Peyer's patch (tissue), 4 donors: ENCODE results near the gene IBTK. TPM values are rescaled to one million over a fixed set of nuclear protein-coding genes. Genes with fewer than 3 reads are reported as not detected.
"Not testable (repeated sequence)": the region's sequence is repeated elsewhere in the genome, so short reads cannot be mapped to it uniquely, and the experiment has no call there.

Source experiments
- DNase-seq, 3 donors: peaks; one replicate each; pipeline ENCODE4 v3.0.0-alpha.2; 2017 to 2019
- H3K27ac ChIP-seq, 4 donors: fragments of 200-600 bp; sonication (generic); one replicate each; pipeline ENCODE4 v1.5.1; 2016 to 2019
- H3K27me3 ChIP-seq, 2 donors: fragments of 200-600 bp; sonication (generic); one replicate each; pipeline ENCODE4 v1.5.1; 2019
- H3K36me3 ChIP-seq, 3 donors: fragments of 200-600 bp; sonication (generic); one replicate each; pipeline ENCODE4 v1.5.1; 2016 to 2019
- H3K4me1 ChIP-seq, 4 donors: fragments of 200-600 bp; sonication (generic); one replicate each; pipeline ENCODE4 v1.5.1; 2016 to 2019
- H3K4me3 ChIP-seq, 4 donors: fragments of 200-600 bp; sonication (generic); 1 replicate in 3 of 4; 2 replicates in 1 of 4; pipeline ENCODE4 v1.5.1; 2016 to 2019; ENCODE audit warnings: mild to moderate bottlenecking in 1 of 4
- H3K9me3 ChIP-seq, 4 donors: fragments of 200-600 bp; sonication (generic); one replicate each; pipeline ENCODE4 v1.5.1; 2016 to 2019; ENCODE audit warnings: mild to moderate bottlenecking in 1 of 4
- POLR2A ChIP-seq, 2 donors: fragments of 450-650 bp; IDR thresholded peaks; one replicate each; pipeline ENCODE4 v1.5.1; 2017; ENCODE audit warnings: antibody characterized with exemption in 2 of 2, mild to moderate bottlenecking in 2 of 2, moderate library complexity in 2 of 2
- total RNA-seq, 4 donors: library from RNA; depleted of rRNA; stranded (reverse); fragments of >200 nt; gene quantifications; one replicate each; pipeline ENCODE4 v1.1.0, GENCODE V29; 2016
- TF ChIP-seq, protein P1 (sequence below), 6 experiments: fragments of 450-650 bp in 4 of 6; fragments of 200-600 bp in 2 of 6; sonication (generic) in 1 of 6; IDR thresholded peaks; one replicate each; pipeline ENCODE4 v1.5.1; 2017 to 2019; ENCODE audit warnings: antibody characterized with exemption in 6 of 6, mild to moderate bottlenecking in 3 of 6, moderate library complexity in 1 of 6

The IBTK gene
- total RNA-seq, 4 donors from 2014 or later, result 30.3 to 45.2 (median 35.9) TPM

DNA sequence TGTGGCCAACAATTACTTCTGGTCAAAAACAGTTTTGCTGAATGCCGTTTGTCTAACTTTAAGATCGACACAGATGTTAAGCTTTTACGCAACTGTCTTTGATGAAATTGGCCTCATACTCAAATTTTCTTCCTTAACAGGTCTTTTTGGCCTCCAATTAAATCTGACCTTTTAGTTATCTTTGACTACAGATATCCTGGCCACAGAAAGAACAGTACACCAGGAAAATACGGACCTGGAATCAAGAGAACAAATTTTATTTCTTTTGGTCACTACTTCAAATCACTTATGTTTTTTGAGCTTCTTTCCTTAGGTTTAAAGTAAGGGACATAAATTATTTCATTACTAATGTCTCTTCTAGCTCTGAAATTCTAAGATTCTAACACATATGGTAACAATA is 49.8 kb downstream of the IBTK start:
- Histone ChIP-seq H3K4me3 (no peak overlapping the region), H3K36me3 (peaks cover 0 to 92% (median 0%) of the 10 kb centered on the region in 3 donors), H3K9me3 (no peaks in the 10 kb centered on the region), H3K27ac (no peak overlapping the region), H3K27me3 (no peaks in the 10 kb centered on the region), H3K4me1 (no peaks in the 10 kb centered on the region)
- no peak for TF ChIP-seq POLR2A (IDR thresholded peaks at IDR 0.05)
- TF ChIP-seq, protein P1, sequence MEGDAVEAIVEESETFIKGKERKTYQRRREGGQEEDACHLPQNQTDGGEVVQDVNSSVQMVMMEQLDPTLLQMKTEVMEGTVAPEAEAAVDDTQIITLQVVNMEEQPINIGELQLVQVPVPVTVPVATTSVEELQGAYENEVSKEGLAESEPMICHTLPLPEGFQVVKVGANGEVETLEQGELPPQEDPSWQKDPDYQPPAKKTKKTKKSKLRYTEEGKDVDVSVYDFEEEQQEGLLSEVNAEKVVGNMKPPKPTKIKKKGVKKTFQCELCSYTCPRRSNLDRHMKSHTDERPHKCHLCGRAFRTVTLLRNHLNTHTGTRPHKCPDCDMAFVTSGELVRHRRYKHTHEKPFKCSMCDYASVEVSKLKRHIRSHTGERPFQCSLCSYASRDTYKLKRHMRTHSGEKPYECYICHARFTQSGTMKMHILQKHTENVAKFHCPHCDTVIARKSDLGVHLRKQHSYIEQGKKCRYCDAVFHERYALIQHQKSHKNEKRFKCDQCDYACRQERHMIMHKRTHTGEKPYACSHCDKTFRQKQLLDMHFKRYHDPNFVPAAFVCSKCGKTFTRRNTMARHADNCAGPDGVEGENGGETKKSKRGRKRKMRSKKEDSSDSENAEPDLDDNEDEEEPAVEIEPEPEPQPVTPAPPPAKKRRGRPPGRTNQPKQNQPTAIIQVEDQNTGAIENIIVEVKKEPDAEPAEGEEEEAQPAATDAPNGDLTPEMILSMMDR (IDR thresholded peaks at IDR 0.05), result no peak
- no peak for DNase-seq

DNA sequence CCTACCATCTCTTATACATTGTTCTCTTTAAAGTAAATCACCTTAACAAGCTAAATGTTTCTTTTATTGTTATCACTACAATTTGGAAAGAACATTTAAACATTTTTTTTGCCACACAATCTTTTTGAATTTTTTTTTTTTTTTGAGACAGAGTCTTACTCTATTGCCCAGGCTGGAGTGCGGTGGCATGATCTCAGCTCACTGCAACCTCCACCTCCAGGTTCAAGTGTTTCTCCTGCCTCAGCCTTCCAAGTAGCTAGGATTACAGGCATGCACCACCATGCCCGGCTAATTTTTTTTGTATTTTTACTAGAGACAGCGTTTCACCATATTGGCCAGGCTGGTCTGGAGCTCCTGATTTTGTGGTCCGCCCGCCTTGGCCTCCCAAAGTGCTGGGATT is 50.3 kb downstream of the IBTK start:
- not testable (repeated sequence) for DNase-seq, H3K4me3 ChIP-seq, H3K27me3 ChIP-seq, H3K4me1 ChIP-seq, H3K27ac ChIP-seq, H3K9me3 ChIP-seq
- H3K36me3 ChIP-seq, result peaks cover 0 to 92% (median 0%) of the 10 kb centered on the region in 3 donors

DNA sequence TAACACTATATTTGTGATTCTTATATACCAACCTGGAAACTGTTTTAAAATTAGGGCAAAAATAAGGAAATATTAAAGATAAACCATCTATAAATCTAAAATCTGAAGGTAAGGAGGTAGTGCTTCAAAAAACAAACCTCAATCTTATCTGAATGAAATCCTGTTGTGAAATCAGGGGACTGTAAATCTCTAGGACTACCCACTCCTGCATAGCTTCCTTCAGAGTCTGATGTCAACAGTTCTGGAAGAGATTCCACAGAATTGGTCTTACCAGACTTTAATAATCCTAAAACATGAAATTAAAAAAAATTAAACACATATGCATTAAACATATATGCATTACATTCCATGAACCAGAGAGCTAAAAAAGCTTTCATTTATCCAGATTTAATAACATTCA is 51.4 kb downstream of the IBTK start:
- no peak overlapping the region for H3K27ac ChIP-seq
- H3K36me3 ChIP-seq, result peaks cover 0 to 92% (median 0%) of the 10 kb centered on the region in 3 donors
- no peaks in the 10 kb centered on the region for H3K4me1 ChIP-seq
- DNase-seq, result no peak
- no peak overlapping the region for H3K4me3 ChIP-seq
- no peaks in the 10 kb centered on the region for H3K27me3 ChIP-seq
- TF ChIP-seq POLR2A (IDR thresholded peaks at IDR 0.05), result no peak
- TF ChIP-seq, protein P1 (IDR thresholded peaks at IDR 0.05), result no peak
- H3K9me3 ChIP-seq, result no peaks in the 10 kb centered on the region

DNA sequence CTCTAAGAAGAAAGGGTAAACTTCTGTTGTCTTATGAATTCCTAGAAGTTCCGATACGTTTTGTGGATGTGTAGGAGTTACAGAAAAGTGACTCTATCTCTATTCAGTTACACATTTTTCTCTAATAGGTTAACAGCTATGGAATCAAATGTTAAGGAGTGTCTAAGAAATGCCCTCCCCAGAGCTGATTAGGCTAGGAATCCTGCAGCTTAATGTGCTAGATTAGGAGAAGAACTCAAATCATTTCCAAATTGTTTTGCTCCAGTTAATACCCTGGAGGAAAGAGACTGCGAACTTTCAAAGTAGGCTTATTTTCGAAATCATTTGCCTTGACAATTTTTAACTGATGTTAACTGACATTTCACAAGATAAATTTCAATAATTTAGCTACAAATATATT is 51.9 kb downstream of the IBTK start:
- Histone ChIP-seq H3K27me3 (no peaks in the 10 kb centered on the region), H3K27ac (no peak overlapping the region), H3K4me1 (no peaks in the 10 kb centered on the region), H3K36me3 (peaks cover 0 to 92% (median 0%) of the 10 kb centered on the region in 3 donors), H3K9me3 (no peaks in the 10 kb centered on the region), H3K4me3 (no peak overlapping the region)
- TF ChIP-seq, protein P1 (IDR thresholded peaks at IDR 0.05), result no peak
- TF ChIP-seq POLR2A (IDR thresholded peaks at IDR 0.05), result no peak
- no peak for DNase-seq

DNA sequence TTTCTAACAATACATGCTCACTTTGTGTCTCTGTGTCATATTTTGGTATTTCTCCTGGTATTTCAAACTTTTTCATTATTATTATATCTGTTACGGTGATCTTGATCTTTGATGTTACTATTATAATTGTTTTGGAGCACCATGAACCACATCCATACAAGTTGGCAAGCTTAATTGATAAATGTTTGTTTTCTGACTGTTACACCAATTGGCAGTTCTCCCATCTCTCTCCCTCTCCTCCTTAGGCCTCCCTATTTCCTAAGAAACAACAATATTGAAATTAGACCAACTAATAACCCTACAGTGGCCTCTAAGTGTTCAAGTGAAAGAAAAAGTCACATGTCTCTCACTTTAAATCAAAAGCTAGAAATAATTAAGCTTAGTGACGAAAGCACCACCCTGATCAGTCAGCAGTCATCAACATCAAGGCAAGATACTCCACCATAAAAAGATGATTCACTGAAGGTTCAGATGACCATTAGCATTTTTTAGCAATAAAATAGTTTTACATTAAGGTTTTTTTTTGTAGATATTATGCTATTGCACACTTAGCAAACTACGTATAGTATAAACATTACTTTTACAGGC is 61.5 kb downstream of the IBTK start:
- Histone ChIP-seq H3K36me3 (peaks cover 0 to 51% (median 0%) of the 10 kb centered on the region in 3 donors), H3K4me3 (no peak overlapping the region), H3K27ac (no peak overlapping the region), H3K4me1 (no peaks in the 10 kb centered on the region), H3K9me3 (no peaks in the 10 kb centered on the region), H3K27me3 (no peaks in the 10 kb centered on the region)
- no peak for TF ChIP-seq POLR2A (IDR thresholded peaks at IDR 0.05)
- TF ChIP-seq, protein P1 (IDR thresholded peaks at IDR 0.05), result no peak
- DNase-seq, result no peak

DNA sequence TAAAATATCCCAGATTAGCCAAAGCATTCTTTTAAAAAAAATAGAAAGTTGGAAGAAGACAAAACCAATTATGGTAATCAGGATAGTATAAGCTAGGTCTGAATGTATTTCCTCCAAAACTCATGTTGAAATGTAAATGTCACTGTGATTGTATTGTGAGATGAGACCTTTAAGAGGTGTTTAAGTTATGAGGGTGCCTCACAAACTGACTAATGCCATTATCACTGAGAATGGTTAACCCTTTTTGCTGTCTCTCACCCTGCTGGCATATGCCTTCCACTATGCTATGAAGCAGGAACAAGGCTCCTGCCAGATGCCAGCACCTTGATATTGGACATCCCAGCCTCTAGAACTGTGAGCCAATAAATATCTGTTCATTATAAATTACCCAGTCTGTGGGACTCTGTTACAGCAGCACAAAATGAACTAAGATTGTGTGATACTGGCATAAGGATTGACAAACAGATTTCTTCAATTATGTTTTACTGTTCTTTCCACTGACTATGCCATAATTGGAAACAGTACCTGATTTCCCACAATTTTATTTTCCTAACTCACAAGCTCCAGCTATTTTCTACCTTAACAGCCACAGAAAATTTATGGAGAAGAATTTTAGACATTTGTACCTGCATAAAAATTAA is 63.8 kb downstream of the IBTK start:
- Histone ChIP-seq H3K9me3 (no peaks in the 10 kb centered on the region), H3K27me3 (no peaks in the 10 kb centered on the region), H3K4me3 (no peak overlapping the region), H3K36me3 (peaks cover 0 to 33% (median 0%) of the 10 kb centered on the region in 3 donors), H3K27ac (no peak overlapping the region), H3K4me1 (no peaks in the 10 kb centered on the region)
- DNase-seq, result no peak
- TF ChIP-seq, protein P1 (IDR thresholded peaks at IDR 0.05), result no peak
- TF ChIP-seq POLR2A (IDR thresholded peaks at IDR 0.05), result no peak
